ENCODE measurements around the gene BRD2. TPM values are rescaled to one million over a fixed set of nuclear protein-coding genes. Genes with fewer than 3 reads are reported as not detected.

BRD2 gene
- total and polyA plus RNA-seq, 2 donors (not counting 1 experiment from before 2014, with no cell fraction given), result 474 to 620 TPM

DNA sequence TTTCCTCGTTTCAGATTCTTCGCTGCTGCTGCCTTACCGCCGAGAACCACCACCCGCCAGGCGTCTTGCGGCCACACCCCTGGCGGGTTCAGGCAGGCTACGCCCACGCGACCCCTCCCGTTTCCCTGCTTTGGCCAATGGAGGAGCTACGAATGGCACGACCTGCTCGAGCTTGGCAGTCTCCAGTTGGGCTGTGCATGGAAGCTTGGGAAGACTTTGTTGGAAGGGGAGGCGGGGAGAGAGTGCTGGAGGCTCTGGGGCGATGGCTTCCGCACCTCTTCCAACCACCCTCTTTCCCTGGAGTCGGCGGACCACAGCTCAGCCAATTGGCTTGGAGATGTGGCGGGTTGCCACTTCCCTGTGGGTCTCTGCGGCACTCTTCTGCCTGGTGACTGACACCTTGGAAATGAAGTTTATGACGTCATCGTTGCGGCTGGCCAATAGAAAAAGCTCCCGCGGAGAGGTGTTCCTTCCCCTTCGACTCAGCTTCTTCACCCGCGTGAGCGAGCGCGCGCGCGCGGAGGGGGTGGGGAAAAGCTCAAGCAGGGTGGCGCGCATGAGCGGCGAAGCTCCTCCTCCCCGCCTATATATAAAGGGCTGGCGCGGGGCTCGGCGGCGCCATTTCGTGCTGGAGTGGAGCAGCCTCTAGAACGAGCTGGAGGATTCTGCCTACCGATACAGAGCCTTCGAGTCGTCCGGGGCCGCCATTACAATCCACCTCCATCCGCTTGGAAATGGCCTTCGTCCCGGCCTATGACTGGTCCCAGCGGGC, 3.4 kb downstream of the BRD2 start:
- WGBS (ENCODE audit: insufficient coverage), result under 1% methylated on average over 50 of the region's 58 CpGs
- Mint-ChIP-seq H3K27me3 (no peaks in the 10 kb centered on the region), H3K9me3 (ENCODE audit: insufficient read depth) (no peaks in the 10 kb centered on the region), H3K27ac (peak overlapping the region; percentile 99), H3K4me3 (peak overlapping the region; percentile 96), H3K4me1 (peaks cover 40% of the 10 kb centered on the region)
- Histone ChIP-seq H3K4me2 (replicated peaks; ENCODE audit: low read depth, low read length, poor library complexity, severe bottlenecking) (peak overlapping the region; percentile 88), H3K4me3 (ENCODE audit: control extremely low read depth in 1 of 5, extremely low read depth in 1 of 5, insufficient read depth in 1 of 5, low read depth in 2 of 5, low read length in 4 of 5) (peak overlapping the region; percentile 88 to 100 (median 96)), H3K4me1 (ENCODE audit: control insufficient read depth in 2 of 2, insufficient read depth in 2 of 2, low read length in 2 of 2) (peaks cover 32 to 43% of the 10 kb centered on the region in 2 donors), H3K79me2 (ENCODE audit: control insufficient read depth, insufficient read depth, low read length) (peaks cover 71% of the 10 kb centered on the region), H3K9ac (ENCODE audit: low read length) (peak overlapping the region; percentile 91), H3K36me3 (replicated peaks in 1 of 2; ENCODE audit: control extremely low read depth in 1 of 2, control insufficient read depth in 1 of 2, extremely low read depth in 1 of 2, insufficient read depth in 2 of 2, low read length in 1 of 2) (peaks cover 0 to 36% of the 10 kb centered on the region in 2 experiments), H2AFZ (ENCODE audit: insufficient read depth, low read depth, low read length, poor library complexity, severe bottlenecking) (peak overlapping the region; percentile 48), H4K20me1 (ENCODE audit: control insufficient read depth, insufficient read depth, low read length, poor library complexity, severe bottlenecking) (peaks cover 47% of the 10 kb centered on the region), H3K9me3 (ENCODE audit: control extremely low read depth in 1 of 3, control insufficient read depth in 2 of 3, insufficient read depth in 1 of 3, low read length in 2 of 3) (no peaks in the 10 kb centered on the region), H3K27ac (ENCODE audit: low read length in 2 of 2) (peak overlapping the region; percentile 96), H3K27me3 (replicated peaks in 1 of 4; ENCODE audit: control extremely low read depth in 1 of 4, control insufficient read depth in 3 of 4, insufficient read depth in 4 of 4, low read length in 3 of 4) (no peaks in the 10 kb centered on the region)
- intact Hi-C loops (cut with micrococcal nuclease), result loop anchor here (1.0 to 5.0 kb wide), 5 partner anchors 18 to 794 kb away; partner anchors contain the start of genes AGPAT1, HLA-DMA and RNF5
- TF ChIP-seq, protein P1, sequence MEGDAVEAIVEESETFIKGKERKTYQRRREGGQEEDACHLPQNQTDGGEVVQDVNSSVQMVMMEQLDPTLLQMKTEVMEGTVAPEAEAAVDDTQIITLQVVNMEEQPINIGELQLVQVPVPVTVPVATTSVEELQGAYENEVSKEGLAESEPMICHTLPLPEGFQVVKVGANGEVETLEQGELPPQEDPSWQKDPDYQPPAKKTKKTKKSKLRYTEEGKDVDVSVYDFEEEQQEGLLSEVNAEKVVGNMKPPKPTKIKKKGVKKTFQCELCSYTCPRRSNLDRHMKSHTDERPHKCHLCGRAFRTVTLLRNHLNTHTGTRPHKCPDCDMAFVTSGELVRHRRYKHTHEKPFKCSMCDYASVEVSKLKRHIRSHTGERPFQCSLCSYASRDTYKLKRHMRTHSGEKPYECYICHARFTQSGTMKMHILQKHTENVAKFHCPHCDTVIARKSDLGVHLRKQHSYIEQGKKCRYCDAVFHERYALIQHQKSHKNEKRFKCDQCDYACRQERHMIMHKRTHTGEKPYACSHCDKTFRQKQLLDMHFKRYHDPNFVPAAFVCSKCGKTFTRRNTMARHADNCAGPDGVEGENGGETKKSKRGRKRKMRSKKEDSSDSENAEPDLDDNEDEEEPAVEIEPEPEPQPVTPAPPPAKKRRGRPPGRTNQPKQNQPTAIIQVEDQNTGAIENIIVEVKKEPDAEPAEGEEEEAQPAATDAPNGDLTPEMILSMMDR (IDR thresholded peaks at IDR 0.05), result no peak
- TF ChIP-seq EZH2 (IDR thresholded peaks at IDR 0.05; ENCODE audit: borderline replicate concordance, insufficient read depth, low read depth, low read length, poor library complexity, severe bottlenecking), result no peak
- ATAC-seq (ENCODE audit: low read depth), result peak; percentile 50
- DNase-seq, result peak; percentile 100
- CTCF ChIA-PET, result interaction anchor here (0.6 to 28.4 kb wide), 29 partner anchors 9 to 281 kb away, joined by 3 to 822 read pairs (median 4); partner anchors contain the start of genes HLA-DMA, HLA-DMB, PSMB8 and RING1
- POLR2A ChIA-PET, result interaction anchor here (0.5 to 11.8 kb wide), 46 partner anchors 8 to 1306 kb away, joined by 3 to 349 read pairs (median 5); partner anchors contain the start of genes CSNK2B, HLA-DMA, HLA-DMB and HLA-DOA

Measured in B cell (primary cell).